ENCODE data around the gene GPD1L.

DNA sequence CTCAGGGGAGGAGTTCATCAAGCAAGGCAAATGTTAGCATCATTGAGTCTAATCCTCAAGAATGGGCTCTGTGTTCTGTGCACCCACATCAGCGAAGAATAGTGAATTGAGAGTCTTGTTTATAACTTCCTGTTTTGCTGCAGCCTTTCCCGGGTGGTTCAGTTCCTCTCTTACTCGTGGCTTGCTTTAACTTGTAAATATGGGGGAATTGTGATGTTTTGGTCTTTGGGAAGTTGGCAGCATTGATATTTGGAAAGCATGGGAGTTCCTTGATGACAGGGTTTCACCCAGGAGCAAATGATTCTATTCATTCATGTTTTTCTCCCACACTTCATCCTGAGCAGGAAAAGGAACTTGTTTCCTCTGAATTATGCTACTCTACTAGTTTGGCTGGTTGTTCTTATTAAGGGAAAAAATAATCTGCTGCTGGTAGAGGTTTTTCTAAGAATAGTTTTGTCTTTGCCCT lies 40.4 kb downstream of the GPD1L start:
- TF ChIP-seq CTCF (conservative IDR thresholded peaks at IDR 0.05 in 1 of 2, IDR thresholded peaks at IDR 0.05 in 1 of 2; ENCODE audit: extremely low read depth in 1 of 2, insufficient read depth in 1 of 2, low read depth in 1 of 2, low read length in 2 of 2) (no peak), EZH2 (IDR thresholded peaks at IDR 0.05; ENCODE audit: borderline replicate concordance, low read length) (no peak)

All from mammary epithelial cell (primary cell).